Endometrial microvascular endothelial cells (primary cell): ENCODE results near the gene OR1E1. TPM values are rescaled to one million over a fixed set of nuclear protein-coding genes. Genes with fewer than 3 reads are reported as not detected.

ENCODE experiments used
- total RNA-seq: library from RNA; depleted of rRNA; stranded (reverse); fragments of >200 nt; gene quantifications from one replicate; pipeline ENCODE4 v1.2.3, GENCODE V29; 2015; ENCODE audit errors: inconsistent ontology term

Gene OR1E1
- total RNA-seq, 1 donor from 2014 or later = not detected

Other genes starting within 250 kb of the OR1E1 start
- gene OR1A2, start 200.9 kb downstream of the OR1E1 start, total RNA-seq = not detected
- gene OR1A1, start 190.7 kb downstream of the OR1E1 start, total RNA-seq = not detected
- gene OR3A1, start 100.0 kb downstream of the OR1E1 start, total RNA-seq = not detected
- gene OR3A2, start 12.1 kb downstream of the OR1E1 start, total RNA-seq = not detected
- gene OR3A3, start 13.0 kb upstream of the OR1E1 start, total RNA-seq = not detected
- not detected for gene OR1E2, start 35.4 kb upstream of the OR1E1 start, total RNA-seq
- not detected for gene SPATA22, start 73.4 kb upstream of the OR1E1 start, total RNA-seq
- not detected for gene ASPA, start 77.6 kb upstream of the OR1E1 start, total RNA-seq
- gene TRPV3, start 159.4 kb upstream of the OR1E1 start, total RNA-seq = not detected
- gene TRPV1, start 211.0 kb upstream of the OR1E1 start, total RNA-seq = 1.5 TPM
- 25.1 TPM for gene SHPK, start 237.8 kb upstream of the OR1E1 start, total RNA-seq
- gene CTNS, start 238.3 kb upstream of the OR1E1 start, total RNA-seq = 43.9 TPM